HepG2 (cell line): Measurements from ENCODE around the gene SIGLEC7. TPM values are rescaled to one million over a fixed set of nuclear protein-coding genes. Genes with fewer than 3 reads are reported as not detected.

Source experiments
- ATAC-seq: fragments of 200-7000 bp; cut with Tn5 transposase; 3 replicates; pipeline ENCODE4 v1.9.1; 2020; ENCODE audit warnings: mild to moderate bottlenecking, moderate library complexity
- BruUV-seq: library from RNA; stranded (reverse); fragments of 400-500 nt; replicated peaks from 2 replicates; lab custom pipeline; 2021; lab: Mats Ljungman, UMichigan
- CTCF ChIA-PET: fragments of 300-600 bp; formaldehyde crosslinking; extraction: SDS; loops from one replicate; lab custom pipeline; 2021; ENCODE audit warnings: low total read pairs, inconsistent platforms, low intra/inter-chr PET ratio; lab: Yijun Ruan, JAX
- POLR2A ChIA-PET: fragments of 350-600 bp; sonication (Branson Sonifier 250); formaldehyde crosslinking; loops from one replicate; lab custom pipeline; 2020; ENCODE audit warnings: antibody characterized with exemption, inconsistent platforms; lab: Yijun Ruan, JAX
- DNase-seq: peaks from one replicate; pipeline ENCODE4 v3.0.0-alpha.2; 2015; ENCODE audit warnings: low spot score
- FAIRE-seq: peaks from 3 replicates; lab custom pipeline; 2011; peaks lifted over from hg19 to GRCh38; lab: Jason Lieb, UNC
- H2AFZ ChIP-seq: one replicate; pipeline ENCODE4 v1.6.1; 2011; ENCODE audit warnings: low read length, inconsistent platforms
- H3K27ac ChIP-seq: fragments of 300-600 bp; 3 replicates; pipeline ENCODE4 v1.8.0; 2011; ENCODE audit warnings: mixed run types, mild to moderate bottlenecking, mixed read lengths, low read length, inconsistent platforms; ENCODE audit not compliant: insufficient read depth; ENCODE audit errors: extremely low read length
- H3K27me3 ChIP-seq, 2 experiments: fragments of 200-600 bp in 1 of 2; 2 replicates in 1 of 2; 3 replicates in 1 of 2; pipeline versions ENCODE4 v1.6.0 to v1.8.0; 2011; ENCODE audit warnings: low read length in 2 of 2, mild to moderate bottlenecking in 2 of 2, moderate library complexity in 2 of 2, inconsistent platforms in 1 of 2; ENCODE audit not compliant: insufficient read depth in 2 of 2, control insufficient read depth in 1 of 2
- H3K36me3 ChIP-seq, 2 experiments: fragments of 200-600 bp in 1 of 2; replicated peaks in 1 of 2; 2 replicates in 1 of 2; 3 replicates in 1 of 2; pipeline versions ENCODE4 v1.5.1 to v1.8.0; 2011; ENCODE audit warnings: low read length in 2 of 2, inconsistent platforms in 1 of 2; ENCODE audit not compliant: insufficient read depth in 2 of 2, control insufficient read depth in 1 of 2
- H3K4me1 ChIP-seq: 2 replicates; pipeline ENCODE4 v1.5.1; 2012; ENCODE audit warnings: low read length, inconsistent platforms; ENCODE audit not compliant: insufficient read depth
- H3K4me2 ChIP-seq: 2 replicates; pipeline ENCODE4 v1.6.0; 2011; ENCODE audit warnings: low read depth, low read length, inconsistent platforms
- H3K4me3 ChIP-seq, 3 experiments: fragments of 200-600 bp in 1 of 3; sonication (generic), shearing (Covaris generic) in 1 of 3; replicated peaks in 1 of 3; 2 replicates each; pipeline ENCODE4 v1.5.1; 2011 to 2016; ENCODE audit warnings: low read length in 3 of 3, inconsistent platforms in 2 of 3, low read depth in 2 of 3, mild to moderate bottlenecking in 2 of 3, control low read depth in 1 of 3, mixed read lengths in 1 of 3; ENCODE audit not compliant: insufficient read depth in 1 of 3
- H3K79me2 ChIP-seq: one replicate; pipeline ENCODE4 v1.6.1; 2011; ENCODE audit warnings: low read length, inconsistent platforms; ENCODE audit not compliant: insufficient read depth
- H3K9ac ChIP-seq: 2 replicates; pipeline ENCODE4 v1.6.0; 2011; ENCODE audit warnings: mild to moderate bottlenecking, low read depth, low read length, inconsistent platforms; ENCODE audit not compliant: insufficient read depth
- H3K9me3 ChIP-seq: 2 replicates; pipeline ENCODE4 v1.5.1; 2012; ENCODE audit warnings: mild to moderate bottlenecking, low read length
- H4K20me1 ChIP-seq: 2 replicates; pipeline ENCODE4 v1.6.0; 2011; ENCODE audit warnings: inconsistent platforms, mild to moderate bottlenecking, low read length, moderate library complexity; ENCODE audit not compliant: insufficient read depth
- FLYWCH1 ChIP-seq: sonication (generic); formaldehyde crosslinking; IDR thresholded peaks from 2 replicates; pipeline ENCODE4 v1.8.1; 2023; ENCODE audit warnings: mild to moderate bottlenecking, missing genetic modification reagents
- HDAC6 ChIP-seq: fragments of 200-600 bp; sonication (generic); IDR thresholded peaks from 2 replicates; pipeline ENCODE4 v1.7.0; 2017; ENCODE audit warnings: mild to moderate bottlenecking, antibody characterized with exemption, low read length, low read depth
- HHEX ChIP-seq: IDR thresholded peaks from 2 replicates; pipeline ENCODE4 v1.6.1; 2016; ENCODE audit warnings: control low read depth
- IKZF5 ChIP-seq: IDR thresholded peaks from 2 replicates; pipeline ENCODE4 v1.6.1; 2018; ENCODE audit warnings: missing genetic modification reagents, mild to moderate bottlenecking, missing compliant biosample characterization
- PHF21A ChIP-seq: sonication (generic); formaldehyde crosslinking; IDR thresholded peaks from 2 replicates; pipeline ENCODE4 v1.5.0; 2020; ENCODE audit warnings: mild to moderate bottlenecking, missing genetic modification reagents
- ZBTB25 ChIP-seq: IDR thresholded peaks from 2 replicates; pipeline ENCODE4 v1.6.1; 2018; ENCODE audit warnings: missing genetic modification reagents
- ZBTB44 ChIP-seq: sonication (generic); formaldehyde crosslinking; IDR thresholded peaks from 2 replicates; pipeline ENCODE4 v1.4.0; 2020; ENCODE audit warnings: missing genetic modification reagents
- ZNF24 ChIP-seq: fragments of 450-650 bp; IDR thresholded peaks from 2 replicates; pipeline ENCODE4 v1.6.1; 2017; ENCODE audit warnings: antibody characterized with exemption, mild to moderate bottlenecking
- ZSCAN31 ChIP-seq: sonication (generic); formaldehyde crosslinking; IDR thresholded peaks from 2 replicates; pipeline ENCODE4 v1.5.0; 2020; ENCODE audit warnings: low read depth, mild to moderate bottlenecking, missing genetic modification reagents
- WGBS: methylation state at CpG from one replicate; pipeline ENCODE4 v1.1.6; 2017; ENCODE audit warnings: low lambda C conversion rate; 5-methylcytosine and 5-hydroxymethylcytosine counted together
- in situ Hi-C: cut with HindIII; loops from 2 replicates; pipeline ENCODE4 v1.10.0; 2017; ENCODE audit warnings: low pct_unique_long_range_greater_than_20kb; ENCODE audit not compliant: extremely low pct_ligation_motif_present
- intact Hi-C: fragments of 100-400 bp; cut with micrococcal nuclease; formaldehyde crosslinking; loops from one replicate; pipeline ENCODE4 v1.10.0; 2022; ENCODE audit not compliant: unreplicated experiment
- polyA plus RNA-seq, 8 experiments: library from polyadenylated mRNA; depleted of rRNA in 3 of 8; stranded (reverse) in 7 of 8; unstranded in 1 of 8; fragments of >200 nt; fragmentation: Illumina TruSeq in 4 of 8; extraction: Trizol in 4 of 8; gene quantifications; 2 replicates each; pipeline versions ENCODE4 v1.2.1 to v1.2.3, GENCODE V29; 2011 to 2016; ENCODE audit warnings: low read depth in 4 of 8, missing spikeins in 1 of 8, mixed read lengths in 1 of 8; ENCODE audit not compliant: insufficient read depth in 1 of 8
- total RNA-seq, 5 experiments: library from RNA; depleted of rRNA; stranded (reverse); fragments of >200 nt; fragmentation: Illumina TruSeq; extraction: Trizol; gene quantifications; 2 replicates each; pipeline ENCODE4 v1.2.3, GENCODE V29; 2016; ENCODE audit warnings: low read depth in 1 of 5

The SIGLEC7 gene
- total and polyA plus RNA-seq, 2 of the 13 experiments (the other 11 are each of a cell fraction or from before 2014, with no cell fraction given), result not detected

- TF ChIP-seq HDAC6, result no peak
- TF ChIP-seq ZBTB44, result no peak
- TF ChIP-seq HHEX (CRISPR knock-in tag), result no peak
- no peak for TF ChIP-seq FLYWCH1 (CRISPR knock-in tag)
- no peak for TF ChIP-seq ZSCAN31 (CRISPR knock-in tag)
- no peak for TF ChIP-seq ZBTB25
- TF ChIP-seq ZNF24, result no peak
- no peak for TF ChIP-seq IKZF5
- no peak for TF ChIP-seq PHF21A
- no peak for DNase-seq
- no peak for ATAC-seq
- Histone ChIP-seq H3K36me3 (no peaks in the 10 kb centered on the region), H3K27me3 (peaks cover 2 to 56% of the 10 kb centered on the region in 2 experiments), H3K4me3 (no peak overlapping the region), H3K27ac (no peak overlapping the region), H2AFZ (no peak overlapping the region), H3K4me2 (no peak overlapping the region), H4K20me1 (no peaks in the 10 kb centered on the region), H3K79me2 (no peaks in the 10 kb centered on the region), H3K9me3 (no peaks in the 10 kb centered on the region), H3K4me1 (no peaks in the 10 kb centered on the region), H3K9ac (no peak overlapping the region)
- 1% methylated on average over 3 of the region's 4 CpGs for WGBS
- intact Hi-C loops (no loop called here), in situ Hi-C loops (no loop called here)
- no peak for FAIRE-seq
- no TSS peak for BruUV-seq
- ChIA-PET POLR2A (no interaction called here), CTCF (no interaction called here)
Measured at GRCh38 chr19:51119101-51119500, 23.0 kb upstream of the SIGLEC7 start.
